Measurements from ENCODE around the gene FGR.
A peak's percentile ranks its signal among the peaks of the same experiment; 100 is the strongest.

Gene FGR

GRCh38 chr1:27568300-27569087, 66.5 kb downstream of the FGR start:
- DNase-seq (ENCODE audit: low read depth in 2 of 2) = peak; percentile 91 to 94

GRCh38 chr1:27567971-27568299, 67.0 kb downstream of the FGR start:
- DNase-seq (ENCODE audit: low read depth in 2 of 2) = no peak

GRCh38 chr1:27567146-27567526, 67.8 kb downstream of the FGR start:
- DNase-seq (ENCODE audit: low read depth in 2 of 2) = no peak

- DNase-seq (ENCODE audit: low read depth in 2 of 2) = no peak
Measured at GRCh38 chr1:27566462-27567145, 68.4 kb downstream of the FGR start.

GRCh38 chr1:27564710-27565649, 70.0 kb downstream of the FGR start:
- no peak for DNase-seq (ENCODE audit: low read depth in 2 of 2)

- DNase-seq (ENCODE audit: low read depth in 2 of 2) = no peak
Measured at GRCh38 chr1:27563591-27564471, 71.2 kb downstream of the FGR start.

GRCh38 chr1:27563341-27563590, 71.7 kb downstream of the FGR start:
- DNase-seq (ENCODE audit: low read depth in 2 of 2) = no peak

GRCh38 chr1:27562534-27563340, 72.2 kb downstream of the FGR start:
- DNase-seq (ENCODE audit: low read depth in 2 of 2) = no peak
